ENCODE measurements around the gene C19orf81.

GRCh38 chr19:50602496-50602895, 46.7 kb upstream of the C19orf81 start:
- TF ChIP-seq CTCF (IDR thresholded peaks at IDR 0.05; ENCODE audit: poor library complexity, severe bottlenecking) = no peak
- no peak for TF ChIP-seq RAD21 (conservative IDR thresholded peaks at IDR 0.05)
- no peak for TF ChIP-seq EZH2 (IDR thresholded peaks at IDR 0.05; ENCODE audit: borderline replicate concordance, insufficient read depth, low read length, poor library complexity, severe bottlenecking)
- no peak for TF ChIP-seq TAF1 (IDR thresholded peaks at IDR 0.05; ENCODE audit: low read depth)
- no peak for TF ChIP-seq POLR2AphosphoS5 (IDR thresholded peaks at IDR 0.05)
- no peak for TF ChIP-seq EP300 (conservative IDR thresholded peaks at IDR 0.05; ENCODE audit: poor library complexity, severe bottlenecking)
